K562 (cell line): ENCODE measurements around the gene SIKE1. TPM values are rescaled to one million over a fixed set of nuclear protein-coding genes. Genes with fewer than 3 reads are reported as not detected.

ENCODE experiments used
- ATAC-seq: fragments of 200-7000 bp; cut with Tn5 transposase; 3 replicates; pipeline ENCODE4 v1.9.1; 2020; ENCODE audit warnings: moderate library complexity
- BruUV-seq: library from RNA; stranded (reverse); fragments of 400-500 nt; replicated peaks from 2 replicates; lab custom pipeline; 2021; lab: Mats Ljungman, UMichigan
- CTCF ChIA-PET: fragments of 300-600 bp; formaldehyde crosslinking; extraction: SDS; loops from one replicate; lab custom pipeline; 2021; ENCODE audit warnings: low intra/inter-chr PET ratio; lab: Yijun Ruan, JAX
- POLR2A ChIA-PET: fragments of 300-600, 350-650 bp; sonication (Branson Sonifier 250); formaldehyde crosslinking; extraction: SDS; loops from one replicate; lab custom pipeline; 2021; ENCODE audit warnings: antibody characterized with exemption, inconsistent platforms; lab: Yijun Ruan, JAX
- DNase-seq, 4 experiments: peaks; one replicate each; pipeline versions ENCODE4 v3.0.0 to v3.0.0-alpha.2; 2011 to 2018; ENCODE audit warnings: low spot score in 3 of 4, mixed read lengths in 3 of 4; ENCODE audit errors: extremely low read depth in 1 of 4
- FAIRE-seq: peaks from 2 replicates; lab custom pipeline; 2011; peaks lifted over from hg19 to GRCh38; lab: Jason Lieb, UNC
- H2AFZ ChIP-seq: 2 replicates; pipeline ENCODE4 v1.6.0; 2011; ENCODE audit warnings: low read depth, low read length, control low read depth, inconsistent platforms
- H3K27ac ChIP-seq: fragments of 200-600 bp; 3 replicates; pipeline ENCODE4 v1.8.0; 2011; ENCODE audit warnings: low read depth, mild to moderate bottlenecking, control low read depth, inconsistent platforms, low read length, moderate library complexity, mixed read lengths; ENCODE audit errors: extremely low read depth
- H3K27me3 ChIP-seq, 2 experiments: fragments of 300-600 bp in 1 of 2; 2 replicates in 1 of 2; 3 replicates in 1 of 2; pipeline versions ENCODE4 v1.6.0 to v1.8.0; 2011; ENCODE audit warnings: inconsistent platforms in 2 of 2, low read length in 2 of 2, mild to moderate bottlenecking in 1 of 2, mixed read lengths in 1 of 2, moderate library complexity in 1 of 2; ENCODE audit not compliant: control insufficient read depth in 2 of 2, insufficient read depth in 2 of 2
- H3K36me3 ChIP-seq: fragments of 300-600 bp; 3 replicates; pipeline ENCODE4 v1.8.0; 2011; ENCODE audit warnings: mild to moderate bottlenecking, low read length, inconsistent platforms; ENCODE audit not compliant: control insufficient read depth, insufficient read depth
- H3K4me1 ChIP-seq, 2 experiments: fragments of 200-600 bp in 1 of 2; replicated peaks in 1 of 2; 2 replicates in 1 of 2; 3 replicates in 1 of 2; pipeline versions ENCODE4 v1.5.1 to v1.8.0; 2011; ENCODE audit warnings: inconsistent platforms in 2 of 2, low read length in 2 of 2, mild to moderate bottlenecking in 1 of 2, mixed read lengths in 1 of 2, moderate library complexity in 1 of 2; ENCODE audit not compliant: control insufficient read depth in 2 of 2, insufficient read depth in 2 of 2
- H3K4me2 ChIP-seq: 2 replicates; pipeline ENCODE4 v1.6.1; 2011; ENCODE audit warnings: low read length, control low read depth, inconsistent platforms, mixed read lengths; ENCODE audit not compliant: insufficient read depth
- H3K4me3 ChIP-seq: fragments of 200-600 bp; sonication (generic), shearing (Covaris generic); 2 replicates; pipeline ENCODE4 v1.5.1; 2016; ENCODE audit warnings: control low read depth, inconsistent platforms
- H3K79me2 ChIP-seq: fragments of 200-600 bp; 3 replicates; pipeline ENCODE4 v1.8.0; 2011; ENCODE audit warnings: low read length, inconsistent platforms; ENCODE audit not compliant: control insufficient read depth, insufficient read depth
- H3K9ac ChIP-seq, 2 experiments: 2 replicates each; pipeline versions ENCODE4 v1.6.0 to v1.6.1; 2011; ENCODE audit warnings: low read depth in 2 of 2, low read length in 2 of 2, control low read depth in 1 of 2, inconsistent platforms in 1 of 2, mild to moderate bottlenecking in 1 of 2, mixed read lengths in 1 of 2; ENCODE audit not compliant: insufficient read depth in 1 of 2
- H3K9me1 ChIP-seq: one replicate; pipeline ENCODE4 v1.6.0; 2011; ENCODE audit warnings: inconsistent platforms, mild to moderate bottlenecking, low read length, moderate library complexity; ENCODE audit not compliant: control insufficient read depth, insufficient read depth
- H3K9me3 ChIP-seq: replicated peaks from 2 replicates; pipeline ENCODE4 v1.5.1; 2011; ENCODE audit warnings: low read depth, low read length, inconsistent platforms; ENCODE audit not compliant: control insufficient read depth, insufficient read depth
- H4K20me1 ChIP-seq: replicated peaks from 2 replicates; pipeline ENCODE4 v1.6.1; 2011; ENCODE audit warnings: low read length, inconsistent platforms, mixed read lengths; ENCODE audit not compliant: control insufficient read depth, insufficient read depth
- CSDE1 ChIP-seq, 2 experiments: fragments of 450-650 bp; IDR thresholded peaks; 2 replicates each; pipeline ENCODE4 v1.6.1; 2016; ENCODE audit warnings: mild to moderate bottlenecking in 1 of 2
- E2F5 ChIP-seq: sonication (generic); formaldehyde crosslinking; IDR thresholded peaks from 2 replicates; pipeline ENCODE4 v1.8.0; 2022; ENCODE audit warnings: mild to moderate bottlenecking, missing genetic modification reagents
- FOXK1 ChIP-seq: sonication (generic); formaldehyde crosslinking; IDR thresholded peaks from 2 replicates; pipeline ENCODE4 v1.8.0; 2022; ENCODE audit warnings: missing genetic modification reagents, mild to moderate bottlenecking, borderline replicate concordance
- GTF2A2 ChIP-seq: IDR thresholded peaks from 2 replicates; pipeline ENCODE4 v1.6.1; 2016; ENCODE audit warnings: mild to moderate bottlenecking, missing genetic modification characterization, missing compliant biosample characterization
- KDM1A ChIP-seq, 2 experiments: fragments of 450-650 bp; IDR thresholded peaks; 2 replicates each; pipeline ENCODE4 v1.6.1; 2016; ENCODE audit warnings: mild to moderate bottlenecking in 2 of 2
- OTX1 ChIP-seq: fragments of 450-650 bp; formaldehyde crosslinking; IDR thresholded peaks from 2 replicates; pipeline ENCODE4 v1.4.0; 2022; ENCODE audit warnings: mild to moderate bottlenecking
- PHB2 ChIP-seq: fragments of 450-650 bp; IDR thresholded peaks from 2 replicates; pipeline ENCODE4 v1.6.1; 2017; ENCODE audit warnings: low read depth
- POU5F1 ChIP-seq: fragments of 150-350 bp; IDR thresholded peaks from 2 replicates; pipeline ENCODE4 v1.6.1; 2014; ENCODE audit warnings: borderline replicate concordance, low read length, low read depth, mild to moderate bottlenecking; ENCODE audit not compliant: partially characterized antibody
- RBM22 ChIP-seq: fragments of 200-400 bp; formaldehyde crosslinking; IDR thresholded peaks from 2 replicates; pipeline ENCODE4 v1.6.1; 2018; ENCODE audit warnings: low read length, low read depth; ENCODE audit not compliant: poor library complexity, severe bottlenecking
- SAFB ChIP-seq: fragments of 200-400 bp; formaldehyde crosslinking; IDR thresholded peaks from 2 replicates; pipeline ENCODE4 v1.6.1; 2017; ENCODE audit warnings: low read depth, low read length, borderline replicate concordance
- TAF7 ChIP-seq: fragments of 450-650 bp; IDR thresholded peaks from 2 replicates; pipeline ENCODE4 v1.6.1; 2016; ENCODE audit warnings: missing genetic modification characterization, missing compliant biosample characterization
- TFE3 ChIP-seq: fragments of 450-650 bp; formaldehyde crosslinking; IDR thresholded peaks from 2 replicates; pipeline ENCODE4 v1.4.0; 2020; ENCODE audit warnings: mild to moderate bottlenecking, mixed read lengths
- ZNF707 ChIP-seq: fragments of 250-450 bp; sonication (Bioruptor Pico); conservative IDR thresholded peaks from 2 replicates; pipeline ENCODE4 v1.8.0; 2022; ENCODE audit warnings: inconsistent platforms, mild to moderate bottlenecking, moderate library complexity
- ZNF79 ChIP-seq: fragments of 250-450 bp; sonication (Bioruptor Pico); IDR thresholded peaks from 2 replicates; pipeline ENCODE4 v1.4.0; 2020; ENCODE audit warnings: low read depth, mild to moderate bottlenecking, moderate library complexity
- WGBS: fragments of 100-300 bp; shearing (Covaris generic); methylation state at CpG from one replicate; pipeline ENCODE4 v1.1.6; 2016; ENCODE audit warnings: low coverage, mixed read lengths; ENCODE audit not compliant: insufficient coverage; ENCODE audit errors: missing lambda C conversion rate; 5-methylcytosine and 5-hydroxymethylcytosine counted together
- in situ Hi-C: fragments of 300-500 bp; cut with MboI; formaldehyde crosslinking; loops from 4 replicates; pipeline ENCODE4 v1.15.0; 2018; ENCODE audit warnings: inconsistent platforms, mixed read lengths
- intact Hi-C: fragments of 100-400 bp; cut with micrococcal nuclease; formaldehyde crosslinking; loops from 2 replicates; pipeline ENCODE4 v1.14.2; 2022
- polyA plus RNA-seq, 8 experiments: library from polyadenylated mRNA; depleted of rRNA in 4 of 8; stranded (reverse) in 5 of 8; unstranded in 3 of 8; fragments of >200 nt; fragmentation: Nextera tagmentation in 2 of 8; fragmentation: Illumina TruSeq in 1 of 8; extraction: Ambion mirVana in 2 of 8; extraction: Trizol in 1 of 8; gene quantifications; 2 replicates each; pipeline versions ENCODE4 v1.2.1 to v1.2.3, GENCODE V29; 2011 to 2014; ENCODE audit warnings: inconsistent platforms in 1 of 8, missing spikeins in 1 of 8
- total RNA-seq, 7 experiments: library from RNA; depleted of rRNA in 6 of 7; stranded (reverse); fragments of >200 nt in 6 of 7; fragmentation: Illumina TruSeq in 2 of 7; extraction: Trizol in 2 of 7; gene quantifications; 2 replicates each; pipeline versions ENCODE4 v1.2.1 to v1.2.3, GENCODE V29; 2011 to 2021; ENCODE audit warnings: low replicate concordance in 1 of 7

The SIKE1 gene
- total and polyA plus RNA-seq, 9 of the 15 experiments (the other 6 are each of a cell fraction or from before 2014, with no cell fraction given), result 21.8 to 144 (median 76.3) TPM

- Histone ChIP-seq H3K9ac (no peak overlapping the region), H3K4me1 (no peaks in the 10 kb centered on the region), H3K27ac (no peak overlapping the region), H4K20me1 (no peaks in the 10 kb centered on the region), H3K36me3 (no peaks in the 10 kb centered on the region), H2AFZ (no peak overlapping the region), H3K9me1 (no peaks in the 10 kb centered on the region), H3K9me3 (no peaks in the 10 kb centered on the region), H3K4me2 (no peak overlapping the region), H3K4me3 (no peak overlapping the region), H3K27me3 (peaks cover 3 to 5% of the 10 kb centered on the region in 2 experiments; a peak in 1 of 5 replicates), H3K79me2 (no peaks in the 10 kb centered on the region)
- no TSS peak for BruUV-seq
- no peak for FAIRE-seq
- WGBS, result 0% methylated on average over 3 of the region's 3 CpGs
- in situ Hi-C loops (no loop called here), intact Hi-C loops (no loop called here)
- POLR2A ChIA-PET, result no interaction called here
- CTCF ChIA-PET, result no interaction called here
- no peak for ATAC-seq
- no peak for DNase-seq
- TF ChIP-seq TFE3 (CRISPR knock-in tag), result no peak
- TF ChIP-seq GTF2A2 (tag), result no peak
- TF ChIP-seq ZNF707 (CRISPR knock-in tag), result no peak
- TF ChIP-seq KDM1A (IDR thresholded peaks at IDR 0.05), result no peak
- TF ChIP-seq SAFB, result no peak
- TF ChIP-seq FOXK1 (CRISPR knock-in tag), result no peak
- TF ChIP-seq CSDE1 (IDR thresholded peaks at IDR 0.05), result no peak
- TF ChIP-seq OTX1 (CRISPR knock-in tag), result no peak
- TF ChIP-seq ZNF79, result no peak
- no peak for TF ChIP-seq TAF7
- TF ChIP-seq RBM22, result no peak
- no peak for TF ChIP-seq PHB2
- no peak for TF ChIP-seq E2F5
- TF ChIP-seq POU5F1, result no peak
These were observed 22.5 kb upstream of the SIKE1 start for GRCh38 chr1:114803001-114803400.
